ENCODE measurements around the gene C2CD2.

DNA sequence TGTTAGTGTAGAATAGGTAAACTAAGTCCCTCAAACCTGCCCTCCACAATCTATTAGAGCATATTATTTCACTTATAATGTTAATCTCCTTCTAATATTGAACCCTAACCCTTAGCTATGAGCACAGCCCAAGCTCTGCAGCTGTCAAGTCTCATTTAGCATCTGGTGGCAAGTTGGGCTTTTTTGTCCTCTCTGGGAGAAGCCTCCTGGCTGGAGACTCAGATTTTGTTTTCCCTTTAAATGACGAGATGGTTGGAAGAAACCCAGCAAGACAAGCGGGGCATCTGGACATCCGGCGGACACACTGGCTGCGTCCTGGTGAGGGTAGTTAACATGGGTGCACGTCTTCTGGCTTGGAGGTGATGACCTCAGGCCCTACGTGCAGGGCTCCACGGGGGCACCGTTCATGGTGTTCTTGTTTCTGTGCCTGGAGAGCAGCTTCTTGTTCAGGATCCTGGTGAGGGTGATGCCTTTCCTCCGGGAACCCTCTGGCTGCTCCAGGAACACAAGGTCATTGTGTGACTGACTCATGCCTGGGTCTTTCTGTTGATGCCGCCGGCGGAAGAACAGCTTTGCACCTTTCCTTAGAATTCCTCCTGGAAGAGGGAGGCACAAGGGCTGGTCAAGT, 65.0 kb downstream of the C2CD2 start:
- TF ChIP-seq, protein P1, sequence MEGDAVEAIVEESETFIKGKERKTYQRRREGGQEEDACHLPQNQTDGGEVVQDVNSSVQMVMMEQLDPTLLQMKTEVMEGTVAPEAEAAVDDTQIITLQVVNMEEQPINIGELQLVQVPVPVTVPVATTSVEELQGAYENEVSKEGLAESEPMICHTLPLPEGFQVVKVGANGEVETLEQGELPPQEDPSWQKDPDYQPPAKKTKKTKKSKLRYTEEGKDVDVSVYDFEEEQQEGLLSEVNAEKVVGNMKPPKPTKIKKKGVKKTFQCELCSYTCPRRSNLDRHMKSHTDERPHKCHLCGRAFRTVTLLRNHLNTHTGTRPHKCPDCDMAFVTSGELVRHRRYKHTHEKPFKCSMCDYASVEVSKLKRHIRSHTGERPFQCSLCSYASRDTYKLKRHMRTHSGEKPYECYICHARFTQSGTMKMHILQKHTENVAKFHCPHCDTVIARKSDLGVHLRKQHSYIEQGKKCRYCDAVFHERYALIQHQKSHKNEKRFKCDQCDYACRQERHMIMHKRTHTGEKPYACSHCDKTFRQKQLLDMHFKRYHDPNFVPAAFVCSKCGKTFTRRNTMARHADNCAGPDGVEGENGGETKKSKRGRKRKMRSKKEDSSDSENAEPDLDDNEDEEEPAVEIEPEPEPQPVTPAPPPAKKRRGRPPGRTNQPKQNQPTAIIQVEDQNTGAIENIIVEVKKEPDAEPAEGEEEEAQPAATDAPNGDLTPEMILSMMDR (conservative IDR thresholded peaks at IDR 0.05; ENCODE audit: low read depth, low read length), result no peak
- TF ChIP-seq EZH2 (IDR thresholded peaks at IDR 0.05; ENCODE audit: low read length, unreplicated experiment) (no peak), EZH2phosphoT487 (IDR thresholded peaks at IDR 0.05; ENCODE audit: borderline replicate concordance, low read length) (no peak)

Data from PC-3 (cell line).